ENCODE results near the gene ST6GALNAC5. TPM values are rescaled to one million over a fixed set of nuclear protein-coding genes. Genes with fewer than 3 reads are reported as not detected.

The ST6GALNAC5 gene
- total and polyA plus RNA-seq, 8 donors, result 7.6 to 18.9 (median 10.0) TPM

DNA sequence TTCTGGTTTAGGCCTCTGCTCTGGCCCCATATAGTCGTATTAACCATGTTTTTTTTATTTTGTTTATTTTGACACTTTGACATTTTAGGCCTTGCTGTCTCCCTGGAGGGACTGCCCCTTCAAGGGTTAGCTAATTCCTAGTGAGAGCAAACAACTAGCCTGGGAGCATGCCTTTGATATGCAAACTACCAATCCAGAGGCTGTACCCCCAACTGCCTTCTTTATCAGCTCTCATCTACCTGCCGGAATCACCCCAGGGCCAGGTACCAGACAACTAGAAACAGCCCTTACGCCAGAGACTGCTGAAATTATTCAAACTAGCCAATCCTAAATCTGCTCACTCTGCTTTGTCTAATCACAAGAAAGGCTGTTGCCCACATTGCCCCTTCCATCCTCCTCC is 13.0 kb upstream of the ST6GALNAC5 start:
- Histone ChIP-seq H3K4me3 (no peak overlapping the region), H3K27me3 (no peaks in the 10 kb centered on the region), H3K27ac (no peak overlapping the region), H3K9me3 (no peaks in the 10 kb centered on the region), H3K36me3 (no peaks in the 10 kb centered on the region), H3K4me1 (no peaks in the 10 kb centered on the region)
- intact Hi-C loops (cut with DNase I), result no loop called here
- DNase-seq, result no peak
- TF ChIP-seq, protein P1, sequence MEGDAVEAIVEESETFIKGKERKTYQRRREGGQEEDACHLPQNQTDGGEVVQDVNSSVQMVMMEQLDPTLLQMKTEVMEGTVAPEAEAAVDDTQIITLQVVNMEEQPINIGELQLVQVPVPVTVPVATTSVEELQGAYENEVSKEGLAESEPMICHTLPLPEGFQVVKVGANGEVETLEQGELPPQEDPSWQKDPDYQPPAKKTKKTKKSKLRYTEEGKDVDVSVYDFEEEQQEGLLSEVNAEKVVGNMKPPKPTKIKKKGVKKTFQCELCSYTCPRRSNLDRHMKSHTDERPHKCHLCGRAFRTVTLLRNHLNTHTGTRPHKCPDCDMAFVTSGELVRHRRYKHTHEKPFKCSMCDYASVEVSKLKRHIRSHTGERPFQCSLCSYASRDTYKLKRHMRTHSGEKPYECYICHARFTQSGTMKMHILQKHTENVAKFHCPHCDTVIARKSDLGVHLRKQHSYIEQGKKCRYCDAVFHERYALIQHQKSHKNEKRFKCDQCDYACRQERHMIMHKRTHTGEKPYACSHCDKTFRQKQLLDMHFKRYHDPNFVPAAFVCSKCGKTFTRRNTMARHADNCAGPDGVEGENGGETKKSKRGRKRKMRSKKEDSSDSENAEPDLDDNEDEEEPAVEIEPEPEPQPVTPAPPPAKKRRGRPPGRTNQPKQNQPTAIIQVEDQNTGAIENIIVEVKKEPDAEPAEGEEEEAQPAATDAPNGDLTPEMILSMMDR (IDR thresholded peaks at IDR 0.05), result no peak
- ATAC-seq, result no peak

DNA sequence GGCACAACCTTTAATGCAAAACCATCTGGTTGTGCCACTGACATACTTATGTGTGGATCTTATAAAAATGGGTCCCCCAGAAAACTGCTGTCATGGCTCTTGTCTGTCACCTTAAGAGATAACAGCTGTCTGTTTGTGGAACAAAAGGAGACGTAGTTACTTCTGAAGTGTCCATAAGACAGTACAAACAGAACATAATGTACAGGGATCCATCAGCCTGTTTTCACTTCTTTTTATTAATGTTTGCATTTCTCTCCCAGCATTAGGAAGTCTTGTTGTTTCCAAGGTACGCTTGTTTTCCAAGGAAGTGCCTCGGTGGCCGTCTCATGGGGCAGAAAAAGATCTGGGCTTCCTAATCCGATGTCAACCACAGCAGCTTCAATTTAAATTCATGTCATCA is 11.2 kb upstream of the ST6GALNAC5 start:
- TF ChIP-seq, protein P1 (IDR thresholded peaks at IDR 0.05), result no peak
- DNase-seq (no peak), ATAC-seq (no peak)
- intact Hi-C loops (cut with DNase I), result no loop called here
- no peak overlapping the region for H3K4me3 ChIP-seq
- no peaks in the 10 kb centered on the region for H3K27me3 ChIP-seq
- H3K4me1 ChIP-seq, result no peaks in the 10 kb centered on the region
- no peak overlapping the region for H3K27ac ChIP-seq
- H3K9me3 ChIP-seq, result no peaks in the 10 kb centered on the region
- no peaks in the 10 kb centered on the region for H3K36me3 ChIP-seq

DNA sequence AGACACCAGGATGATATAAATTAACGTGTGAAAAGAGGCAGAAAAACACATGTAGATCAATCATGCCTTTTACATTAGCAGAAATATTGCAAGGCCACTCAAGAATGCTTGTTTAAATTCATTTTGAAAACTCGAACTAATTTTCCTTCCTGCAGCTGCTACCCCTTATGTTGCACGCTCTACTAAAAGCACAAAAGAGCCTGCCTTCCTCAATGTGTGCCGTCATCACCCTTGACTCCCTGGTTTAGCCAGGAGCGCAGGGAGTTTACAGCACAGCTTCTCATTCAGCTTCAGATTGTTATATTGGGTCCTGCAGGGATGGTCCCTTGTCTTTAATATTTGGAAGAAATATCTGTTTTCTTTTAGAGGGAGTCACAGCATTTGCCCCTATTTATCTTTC is 10.1 kb upstream of the ST6GALNAC5 start:
- Histone ChIP-seq H3K4me3 (no peak overlapping the region), H3K4me1 (no peaks in the 10 kb centered on the region), H3K36me3 (no peaks in the 10 kb centered on the region), H3K27ac (no peak overlapping the region), H3K27me3 (no peaks in the 10 kb centered on the region), H3K9me3 (no peaks in the 10 kb centered on the region)
- intact Hi-C loops (cut with DNase I), result no loop called here
- no peak for ATAC-seq
- TF ChIP-seq, protein P1 (IDR thresholded peaks at IDR 0.05), result no peak
- no peak for DNase-seq

DNA sequence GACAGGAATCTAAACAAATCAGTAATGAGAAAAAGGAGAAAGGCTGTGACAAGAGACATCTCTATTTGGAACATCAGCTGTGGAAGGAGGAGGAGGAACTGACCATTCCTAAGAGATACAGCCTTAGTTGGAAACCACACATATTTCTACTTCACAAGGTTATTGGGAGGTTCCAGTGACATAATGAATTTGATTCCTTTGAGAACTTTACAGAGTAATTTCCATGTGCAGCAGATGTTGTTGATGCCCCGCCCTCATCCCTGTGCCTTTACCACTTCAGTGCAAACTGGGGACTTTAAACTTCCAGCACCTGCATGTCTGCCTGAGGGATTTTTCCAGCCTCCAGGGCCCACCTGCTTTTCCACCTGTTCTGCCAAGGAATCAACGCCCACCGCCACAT is 9.3 kb upstream of the ST6GALNAC5 start:
- Histone ChIP-seq H3K36me3 (no peaks in the 10 kb centered on the region), H3K9me3 (no peaks in the 10 kb centered on the region), H3K4me3 (no peak overlapping the region), H3K27me3 (no peaks in the 10 kb centered on the region), H3K27ac (no peak overlapping the region), H3K4me1 (no peaks in the 10 kb centered on the region)
- ATAC-seq (no peak), DNase-seq (no peak)
- intact Hi-C loops (cut with DNase I), result no loop called here
- TF ChIP-seq, protein P1 (IDR thresholded peaks at IDR 0.05), result no peak

DNA sequence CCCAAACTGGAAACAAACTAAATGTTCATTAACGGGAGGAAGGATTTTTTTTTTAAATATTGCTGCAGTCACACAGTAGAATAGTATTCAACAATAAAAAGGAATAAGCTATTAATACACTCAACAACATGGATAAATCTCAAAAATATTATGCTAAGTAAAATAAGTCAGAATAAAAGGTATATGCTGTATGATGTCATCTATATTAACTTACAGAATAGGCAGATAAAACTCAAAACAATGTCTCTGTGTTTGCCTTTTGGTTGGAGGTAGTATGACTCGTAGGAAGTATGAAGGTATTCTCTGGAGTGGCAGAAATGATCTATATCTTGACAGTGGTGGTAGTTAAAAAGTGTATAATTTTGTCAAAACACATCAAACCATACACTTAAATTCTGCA is 6.1 kb upstream of the ST6GALNAC5 start:
- intact Hi-C loops (cut with DNase I), result no loop called here
- no peaks in the 10 kb centered on the region for H3K9me3 ChIP-seq
- H3K4me1 ChIP-seq, result no peaks in the 10 kb centered on the region
- ATAC-seq (no peak), DNase-seq (no peak)
- peaks cover 3 to 23% of the 10 kb centered on the region in 2 donors for H3K27me3 ChIP-seq
- no peaks in the 10 kb centered on the region for H3K36me3 ChIP-seq
- no peak overlapping the region for H3K4me3 ChIP-seq
- TF ChIP-seq, protein P1 (IDR thresholded peaks at IDR 0.05), result no peak
- H3K27ac ChIP-seq, result no peak overlapping the region

Data from left lung (tissue), 10 donors.